ENCODE data around the gene EPHB3. TPM values are rescaled to one million over a fixed set of nuclear protein-coding genes. Genes with fewer than 3 reads are reported as not detected.
A peak's percentile ranks its signal among the peaks of the same experiment; 100 is the strongest.

EPHB3 gene
- total and polyA plus RNA-seq, 2 of the 4 experiments (the other 2 are of a cell fraction), result 0.72 to 2.9 TPM

- in situ Hi-C loops (cut with MboI; ENCODE audit: low sequenced_read_pairs) (no loop called here), intact Hi-C loops (cut with micrococcal nuclease) (no loop called here), dilution Hi-C loops (cut with HindIII; ENCODE audit: low sequenced_read_pairs, unreplicated experiment) (no loop called here)
- Histone ChIP-seq H2AFZ (replicated peaks; ENCODE audit: low read length, poor library complexity) (no peak overlapping the region), H3K79me1 (ENCODE audit: low read depth in 1 of 2, low read length in 2 of 2) (no peaks in the 10 kb centered on the region), H2AK9ac (replicated peaks; ENCODE audit: low read depth, low read length, poor library complexity) (peak overlapping the region; percentile 72), H2BK5ac (ENCODE audit: low read depth, low read length, poor library complexity, severe bottlenecking) (no peak overlapping the region), H3K14ac (replicated peaks; ENCODE audit: low read depth, low read length) (no peak overlapping the region), H3K27ac (ENCODE audit: insufficient read depth, low read length) (no peak overlapping the region), H3K18ac (ENCODE audit: low read depth, low read length) (no peak overlapping the region), H3K4me3 (ENCODE audit: insufficient read depth, low read depth, low read length) (no peak overlapping the region), H2AK5ac (ENCODE audit: low read depth, low read length) (no peak overlapping the region), H3K23ac (ENCODE audit: low read depth, low read length) (no peak overlapping the region), H2BK20ac (ENCODE audit: low read depth, low read length) (no peak overlapping the region), H3K56ac (ENCODE audit: extremely low read depth, insufficient read depth, low read length) (no peak overlapping the region), H2BK120ac (ENCODE audit: low read depth, low read length) (no peak overlapping the region), H3K9ac (ENCODE audit: low read depth, low read length) (no peak overlapping the region), H4K20me1 (ENCODE audit: insufficient read depth, low read length) (no peaks in the 10 kb centered on the region; the same call in 1 of the 2 replicates), H4K5ac (ENCODE audit: low read depth, low read length) (no peak overlapping the region), H3K36me3 (ENCODE audit: control insufficient read depth, insufficient read depth, low read length) (no peaks in the 10 kb centered on the region), H3K4me1 (ENCODE audit: control insufficient read depth, insufficient read depth, low read length) (no peaks in the 10 kb centered on the region; the same call in 1 of the 2 replicates), H4K8ac (ENCODE audit: low read depth in 2 of 2, low read length in 2 of 2) (no peak overlapping the region), H3K9me1 (ENCODE audit: insufficient read depth, low read length) (peaks cover 2% of the 10 kb centered on the region; the same call in 1 of the 2 replicates), H2BK15ac (ENCODE audit: low read depth, low read length) (no peak overlapping the region), H3K4ac (ENCODE audit: low read depth, low read length) (no peak overlapping the region), H4K91ac (ENCODE audit: insufficient read depth, low read depth, low read length) (no peak overlapping the region), H3K27me3 (ENCODE audit: control insufficient read depth, insufficient read depth, low read length) (peaks cover 40% of the 10 kb centered on the region), H3K9me3 (ENCODE audit: control insufficient read depth, insufficient read depth, low read length) (peaks cover 3% of the 10 kb centered on the region; the same call in 1 of the 2 replicates), H3K4me2 (ENCODE audit: low read depth, low read length) (no peak overlapping the region)
- CTCF ChIA-PET, result no interaction called here
- no peak for TF ChIP-seq ELK1 (IDR thresholded peaks at IDR 0.05; ENCODE audit: borderline replicate concordance, low read depth, low read length)
- TF ChIP-seq MXI1 (IDR thresholded peaks at IDR 0.05; ENCODE audit: borderline replicate concordance, low read depth, low read length), result no peak
- TF ChIP-seq NFE2L2 (IDR thresholded peaks at IDR 0.05; ENCODE audit: low read depth, low read length), result no peak
- POLR2A ChIA-PET (ENCODE audit: unreplicated experiment), result interaction anchor here (0.6 kb wide), 1 partner anchor 56 kb away, joined by 3 read pairs; no protein-coding TSS in a partner anchor
- BruUV-seq (replicated peaks), result no TSS peak
- DNase-seq, result no peak
- no peak for ATAC-seq (ENCODE audit: low read depth)
These were observed 46.6 kb downstream of the EPHB3 start for GRCh38 chr3:184608209-184608608.
